Measurements from ENCODE around the gene SPRED2.

SPRED2 gene

GRCh38 chr2:65363879-65364666 lies 68.3 kb downstream of the SPRED2 start:
- no peak for DNase-seq (ENCODE audit: low read depth, low spot score)
- Histone ChIP-seq H3K4me1 (ENCODE audit: insufficient read depth, insufficient read length) (no peaks in the 10 kb centered on the region), H3K4me3 (ENCODE audit: insufficient read length, low read depth) (no peak overlapping the region)

GRCh38 chr2:65361623-65362022 lies 70.8 kb downstream of the SPRED2 start:
- Histone ChIP-seq H3K4me1 (ENCODE audit: insufficient read depth, insufficient read length) (no peaks in the 10 kb centered on the region), H3K9me3 (ENCODE audit: insufficient read depth, low read length) (no peaks in the 10 kb centered on the region), H3K36me3 (ENCODE audit: insufficient read depth, insufficient read length, low read length) (no peaks in the 10 kb centered on the region), H3K4me3 (ENCODE audit: insufficient read length, low read depth) (no peak overlapping the region), H3K27me3 (ENCODE audit: insufficient read depth, insufficient read length) (no peaks in the 10 kb centered on the region), H3K9ac (ENCODE audit: insufficient read length, low read depth) (no peak overlapping the region)
- DNase-seq (ENCODE audit: low read depth, low spot score): no peak
- TF ChIP-seq SUZ12 (IDR thresholded peaks at IDR 0.05; ENCODE audit: extremely low read depth, insufficient read depth, insufficient read length) (no peak), ZNF274 (IDR thresholded peaks at IDR 0.05; ENCODE audit: low read depth, low read length) (no peak), YY1 (IDR thresholded peaks at IDR 0.05; ENCODE audit: insufficient read depth, insufficient read length) (no peak)

More at GRCh38 chr2:65363879-65364666, 68.3 kb downstream of the SPRED2 start:
- no peak overlapping the region for H3K9ac ChIP-seq (ENCODE audit: insufficient read length, low read depth)
- no peaks in the 10 kb centered on the region for H3K36me3 ChIP-seq (ENCODE audit: insufficient read depth, insufficient read length, low read length)
- H3K9me3 ChIP-seq (ENCODE audit: insufficient read depth, low read length): no peaks in the 10 kb centered on the region
- TF ChIP-seq SUZ12 (IDR thresholded peaks at IDR 0.05; ENCODE audit: extremely low read depth, insufficient read depth, insufficient read length) (no peak), ZNF274 (IDR thresholded peaks at IDR 0.05; ENCODE audit: low read depth, low read length) (no peak), YY1 (IDR thresholded peaks at IDR 0.05; ENCODE audit: insufficient read depth, insufficient read length) (no peak)
- no peaks in the 10 kb centered on the region for H3K27me3 ChIP-seq (ENCODE audit: insufficient read depth, insufficient read length)

- DNase-seq (ENCODE audit: low read depth, low spot score): no peak
- Histone ChIP-seq H3K27me3 (ENCODE audit: insufficient read depth, insufficient read length) (no peaks in the 10 kb centered on the region), H3K36me3 (ENCODE audit: insufficient read depth, insufficient read length, low read length) (no peaks in the 10 kb centered on the region), H3K4me1 (ENCODE audit: insufficient read depth, insufficient read length) (no peaks in the 10 kb centered on the region), H3K9ac (ENCODE audit: insufficient read length, low read depth) (no peak overlapping the region), H3K4me3 (ENCODE audit: insufficient read length, low read depth) (no peak overlapping the region), H3K9me3 (ENCODE audit: insufficient read depth, low read length) (no peaks in the 10 kb centered on the region)
- TF ChIP-seq YY1 (IDR thresholded peaks at IDR 0.05; ENCODE audit: insufficient read depth, insufficient read length) (no peak), ZNF274 (IDR thresholded peaks at IDR 0.05; ENCODE audit: low read depth, low read length) (no peak), SUZ12 (IDR thresholded peaks at IDR 0.05; ENCODE audit: extremely low read depth, insufficient read depth, insufficient read length) (no peak)
Observed at GRCh38 chr2:65360441-65360840, 72.0 kb downstream of the SPRED2 start.

- no peaks in the 10 kb centered on the region for H3K36me3 ChIP-seq (ENCODE audit: insufficient read depth, insufficient read length, low read length)
- no peaks in the 10 kb centered on the region for H3K4me1 ChIP-seq (ENCODE audit: insufficient read depth, insufficient read length)
- no peak for TF ChIP-seq SUZ12 (IDR thresholded peaks at IDR 0.05; ENCODE audit: extremely low read depth, insufficient read depth, insufficient read length)
- no peak for TF ChIP-seq YY1 (IDR thresholded peaks at IDR 0.05; ENCODE audit: insufficient read depth, insufficient read length)
- TF ChIP-seq ZNF274 (IDR thresholded peaks at IDR 0.05; ENCODE audit: low read depth, low read length): no peak
- H3K27me3 ChIP-seq (ENCODE audit: insufficient read depth, insufficient read length): no peaks in the 10 kb centered on the region
- DNase-seq (ENCODE audit: low read depth, low spot score): no peak
- no peak overlapping the region for H3K9ac ChIP-seq (ENCODE audit: insufficient read length, low read depth)
- H3K9me3 ChIP-seq (ENCODE audit: insufficient read depth, low read length): no peaks in the 10 kb centered on the region
- H3K4me3 ChIP-seq (ENCODE audit: insufficient read length, low read depth): no peak overlapping the region
Observed at GRCh38 chr2:65358678-65359400, 73.6 kb downstream of the SPRED2 start.

GRCh38 chr2:65357959-65358294 lies 74.5 kb downstream of the SPRED2 start:
- no peaks in the 10 kb centered on the region for H3K36me3 ChIP-seq (ENCODE audit: insufficient read depth, insufficient read length, low read length)
- H3K4me3 ChIP-seq (ENCODE audit: insufficient read length, low read depth): no peak overlapping the region
- DNase-seq (ENCODE audit: low read depth, low spot score): no peak
- TF ChIP-seq YY1 (IDR thresholded peaks at IDR 0.05; ENCODE audit: insufficient read depth, insufficient read length) (no peak), ZNF274 (IDR thresholded peaks at IDR 0.05; ENCODE audit: low read depth, low read length) (no peak), SUZ12 (IDR thresholded peaks at IDR 0.05; ENCODE audit: extremely low read depth, insufficient read depth, insufficient read length) (no peak)
- no peaks in the 10 kb centered on the region for H3K27me3 ChIP-seq (ENCODE audit: insufficient read depth, insufficient read length)
- H3K4me1 ChIP-seq (ENCODE audit: insufficient read depth, insufficient read length): no peaks in the 10 kb centered on the region
- H3K9me3 ChIP-seq (ENCODE audit: insufficient read depth, low read length): no peaks in the 10 kb centered on the region
- H3K9ac ChIP-seq (ENCODE audit: insufficient read length, low read depth): no peak overlapping the region

- Histone ChIP-seq H3K9ac (ENCODE audit: insufficient read length, low read depth) (no peak overlapping the region), H3K4me3 (ENCODE audit: insufficient read length, low read depth) (no peak overlapping the region), H3K9me3 (ENCODE audit: insufficient read depth, low read length) (no peaks in the 10 kb centered on the region), H3K4me1 (ENCODE audit: insufficient read depth, insufficient read length) (no peaks in the 10 kb centered on the region), H3K27me3 (ENCODE audit: insufficient read depth, insufficient read length) (no peaks in the 10 kb centered on the region), H3K36me3 (ENCODE audit: insufficient read depth, insufficient read length, low read length) (no peaks in the 10 kb centered on the region)
- no peak for DNase-seq (ENCODE audit: low read depth, low spot score)
- TF ChIP-seq SUZ12 (IDR thresholded peaks at IDR 0.05; ENCODE audit: extremely low read depth, insufficient read depth, insufficient read length) (no peak), ZNF274 (IDR thresholded peaks at IDR 0.05; ENCODE audit: low read depth, low read length) (no peak), YY1 (IDR thresholded peaks at IDR 0.05; ENCODE audit: insufficient read depth, insufficient read length) (no peak)
Observed at GRCh38 chr2:65357095-65357958, 75.1 kb downstream of the SPRED2 start.
